ENCODE measurements around the gene HMHB1. TPM values are rescaled to one million over a fixed set of nuclear protein-coding genes. Genes with fewer than 3 reads are reported as not detected.
A peak's percentile ranks its signal among the peaks of the same experiment; 100 is the strongest.

HMHB1 gene
- total RNA-seq, 4 donors from 2014 or later: not detected

DNA sequence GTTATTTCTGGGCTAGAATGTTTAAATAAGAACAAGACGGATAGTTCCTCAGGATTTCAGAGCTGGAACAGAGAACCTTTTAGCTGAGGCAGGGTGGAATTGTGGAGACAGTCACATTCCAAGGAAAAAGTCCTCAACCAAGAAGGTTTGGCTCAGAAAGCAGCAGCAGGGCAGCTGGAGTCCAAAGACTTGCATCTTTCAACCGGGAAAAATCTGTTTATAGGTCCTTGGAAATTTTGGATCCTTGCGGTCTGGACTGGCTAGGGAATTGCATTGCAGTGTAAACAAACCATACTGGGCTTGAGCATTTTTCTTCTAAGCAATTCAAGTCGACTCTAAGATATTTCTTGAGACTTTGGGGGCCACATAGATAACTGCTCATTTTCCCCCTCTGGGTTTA lies 40.8 kb upstream of the HMHB1 start:
- H3K9me3 ChIP-seq: no peaks in the 10 kb centered on the region
- DNase-seq: no peak
- intact Hi-C loops (cut with DNase I): no loop called here
- H3K4me1 ChIP-seq: peaks cover 6 to 11% of the 10 kb centered on the region in 2 donors
- no peak overlapping the region for H3K27ac ChIP-seq
- H3K36me3 ChIP-seq: no peaks in the 10 kb centered on the region
- TF ChIP-seq, protein P1, sequence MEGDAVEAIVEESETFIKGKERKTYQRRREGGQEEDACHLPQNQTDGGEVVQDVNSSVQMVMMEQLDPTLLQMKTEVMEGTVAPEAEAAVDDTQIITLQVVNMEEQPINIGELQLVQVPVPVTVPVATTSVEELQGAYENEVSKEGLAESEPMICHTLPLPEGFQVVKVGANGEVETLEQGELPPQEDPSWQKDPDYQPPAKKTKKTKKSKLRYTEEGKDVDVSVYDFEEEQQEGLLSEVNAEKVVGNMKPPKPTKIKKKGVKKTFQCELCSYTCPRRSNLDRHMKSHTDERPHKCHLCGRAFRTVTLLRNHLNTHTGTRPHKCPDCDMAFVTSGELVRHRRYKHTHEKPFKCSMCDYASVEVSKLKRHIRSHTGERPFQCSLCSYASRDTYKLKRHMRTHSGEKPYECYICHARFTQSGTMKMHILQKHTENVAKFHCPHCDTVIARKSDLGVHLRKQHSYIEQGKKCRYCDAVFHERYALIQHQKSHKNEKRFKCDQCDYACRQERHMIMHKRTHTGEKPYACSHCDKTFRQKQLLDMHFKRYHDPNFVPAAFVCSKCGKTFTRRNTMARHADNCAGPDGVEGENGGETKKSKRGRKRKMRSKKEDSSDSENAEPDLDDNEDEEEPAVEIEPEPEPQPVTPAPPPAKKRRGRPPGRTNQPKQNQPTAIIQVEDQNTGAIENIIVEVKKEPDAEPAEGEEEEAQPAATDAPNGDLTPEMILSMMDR (IDR thresholded peaks at IDR 0.05): no peak
- TF ChIP-seq POLR2A (IDR thresholded peaks at IDR 0.05): no peak
- no peak overlapping the region for H3K4me3 ChIP-seq (replicated peaks in 1 of 3)
- no peaks in the 10 kb centered on the region for H3K27me3 ChIP-seq
- 23 to 35% methylated on average over 4 of the region's 4 CpGs for WGBS, 2 donors

DNA sequence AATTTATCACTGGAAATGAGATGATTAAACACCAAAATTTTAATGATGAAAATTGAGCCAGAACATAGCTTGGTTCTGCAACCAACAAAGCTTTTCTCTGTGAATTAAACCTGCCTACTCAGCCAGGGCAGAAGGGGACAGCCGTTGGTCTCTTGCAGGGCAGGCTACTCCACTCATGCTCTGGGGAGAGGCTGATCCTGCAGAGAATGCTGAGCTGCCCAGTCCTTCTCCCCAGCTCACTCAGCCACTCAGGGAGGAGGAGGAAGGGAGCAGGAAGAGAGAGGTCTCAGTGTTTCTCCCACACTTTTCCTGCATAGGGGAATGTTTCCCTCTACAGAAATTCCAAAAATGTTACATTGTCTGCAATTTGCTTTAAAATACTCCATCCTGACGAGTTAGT lies 40.4 kb upstream of the HMHB1 start:
- H3K36me3 ChIP-seq: no peaks in the 10 kb centered on the region
- H3K27ac ChIP-seq: no peak overlapping the region
- no peak for TF ChIP-seq POLR2A (IDR thresholded peaks at IDR 0.05)
- TF ChIP-seq, protein P1 (IDR thresholded peaks at IDR 0.05): no peak
- no peak overlapping the region for H3K4me3 ChIP-seq (replicated peaks in 1 of 3)
- 45 to 58% methylated on average over 2 of the region's 2 CpGs for WGBS, 2 donors
- intact Hi-C loops (cut with DNase I): no loop called here
- no peaks in the 10 kb centered on the region for H3K27me3 ChIP-seq
- H3K9me3 ChIP-seq: no peaks in the 10 kb centered on the region
- DNase-seq: peak; percentile 13 to 19
- peaks cover 6 to 11% of the 10 kb centered on the region in 2 donors for H3K4me1 ChIP-seq

DNA sequence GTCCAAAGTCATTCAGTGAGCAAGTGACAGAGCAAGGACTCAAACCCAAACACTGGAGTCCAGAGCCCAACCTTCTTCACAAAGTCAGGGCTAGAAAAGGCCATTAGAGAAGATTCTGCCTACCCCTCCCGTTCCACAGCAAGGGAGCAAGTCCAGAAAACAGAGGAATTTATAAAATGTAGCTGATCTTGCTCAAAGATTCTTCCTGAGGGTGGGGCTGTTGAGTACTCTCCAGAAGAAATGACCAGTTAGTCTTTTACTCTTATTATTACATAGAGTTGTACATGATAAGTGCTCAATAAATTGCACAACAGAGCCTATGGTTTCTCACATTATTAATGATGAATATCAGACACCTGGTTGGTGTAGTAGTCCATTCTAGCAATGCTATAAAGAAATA lies 39.3 kb upstream of the HMHB1 start:
- WGBS, 2 donors: 57 to 84% methylated on average over 1 of the region's 1 CpG
- DNase-seq: no peak
- intact Hi-C loops (cut with DNase I): no loop called here

DNA sequence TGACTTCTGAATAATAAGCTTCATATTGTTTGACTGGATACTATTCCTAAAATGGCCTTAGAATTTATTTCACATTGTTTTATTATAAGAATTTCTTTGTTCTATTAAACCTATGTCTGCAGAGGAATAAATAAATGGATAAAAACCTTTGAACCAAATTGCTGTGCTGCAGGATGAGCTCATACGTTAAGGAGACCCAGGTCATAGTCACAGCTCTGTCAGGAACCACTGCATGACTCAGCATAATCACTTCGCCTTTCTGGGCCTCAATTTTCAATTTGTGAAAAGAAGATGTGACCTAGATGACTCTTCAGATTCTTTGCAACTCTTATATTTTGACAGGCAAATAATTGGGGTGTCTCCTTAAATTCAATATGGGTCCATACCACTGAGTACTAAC lies 36.7 kb upstream of the HMHB1 start:
- intact Hi-C loops (cut with DNase I): no loop called here
- H3K4me3 ChIP-seq (replicated peaks in 1 of 3): no peak overlapping the region
- H3K9me3 ChIP-seq: no peaks in the 10 kb centered on the region
- H3K27ac ChIP-seq: no peak overlapping the region
- H3K36me3 ChIP-seq: no peaks in the 10 kb centered on the region
- no peak for DNase-seq
- TF ChIP-seq POLR2A (IDR thresholded peaks at IDR 0.05): no peak
- TF ChIP-seq, protein P1 (IDR thresholded peaks at IDR 0.05): no peak
- peaks cover 6 to 11% of the 10 kb centered on the region in 2 donors for H3K4me1 ChIP-seq
- WGBS, 2 donors: 80 to 83% methylated on average over 2 of the region's 2 CpGs
- H3K27me3 ChIP-seq: no peaks in the 10 kb centered on the region

More for the DNA sequence above, 39.3 kb upstream of the HMHB1 start:
- H3K27ac ChIP-seq: no peak overlapping the region
- H3K36me3 ChIP-seq: no peaks in the 10 kb centered on the region
- no peak for TF ChIP-seq POLR2A (IDR thresholded peaks at IDR 0.05)
- TF ChIP-seq, protein P1 (IDR thresholded peaks at IDR 0.05): no peak
- no peaks in the 10 kb centered on the region for H3K9me3 ChIP-seq
- no peak overlapping the region for H3K4me3 ChIP-seq (replicated peaks in 1 of 3)
- peaks cover 6 to 11% of the 10 kb centered on the region in 2 donors for H3K4me1 ChIP-seq
- no peaks in the 10 kb centered on the region for H3K27me3 ChIP-seq

DNA sequence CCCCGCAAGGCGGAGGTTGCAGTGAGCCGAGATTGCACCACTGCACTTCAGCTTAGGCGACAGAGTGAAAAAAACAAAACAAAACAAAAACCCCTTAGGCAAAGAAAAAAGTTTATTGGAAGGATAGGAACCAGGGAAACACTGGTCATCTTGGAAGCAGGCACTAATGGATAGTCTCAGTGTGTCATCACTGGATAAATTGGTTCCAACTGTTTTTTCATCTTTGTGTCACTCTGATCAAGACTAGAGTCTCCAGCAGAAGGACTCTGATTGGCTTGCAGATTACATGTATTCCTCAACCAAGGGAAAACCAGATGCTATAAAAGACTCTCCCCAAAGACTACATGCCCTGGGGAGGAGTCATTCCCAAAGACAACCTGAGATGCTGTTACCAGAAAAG lies 35.0 kb upstream of the HMHB1 start:
- Histone ChIP-seq H3K4me1 (no peaks in the 10 kb centered on the region), H3K27ac (no peak overlapping the region), H3K27me3 (no peaks in the 10 kb centered on the region), H3K4me3 (replicated peaks in 1 of 3) (no peak overlapping the region), H3K9me3 (no peaks in the 10 kb centered on the region), H3K36me3 (no peaks in the 10 kb centered on the region)
- WGBS, 2 donors: 87 to 88% methylated on average over 4 of the region's 4 CpGs
- DNase-seq: no peak
- TF ChIP-seq POLR2A (IDR thresholded peaks at IDR 0.05): no peak
- TF ChIP-seq, protein P1 (IDR thresholded peaks at IDR 0.05): no peak
- intact Hi-C loops (cut with DNase I): no loop called here

All from thyroid gland (tissue), 4 donors.